ENCODE measurements around the gene AQP11.
"Not testable (repeated sequence)": the region's sequence is repeated elsewhere in the genome, so short reads cannot be mapped to it uniquely, and the experiment has no call there.

Gene AQP11, protein sequence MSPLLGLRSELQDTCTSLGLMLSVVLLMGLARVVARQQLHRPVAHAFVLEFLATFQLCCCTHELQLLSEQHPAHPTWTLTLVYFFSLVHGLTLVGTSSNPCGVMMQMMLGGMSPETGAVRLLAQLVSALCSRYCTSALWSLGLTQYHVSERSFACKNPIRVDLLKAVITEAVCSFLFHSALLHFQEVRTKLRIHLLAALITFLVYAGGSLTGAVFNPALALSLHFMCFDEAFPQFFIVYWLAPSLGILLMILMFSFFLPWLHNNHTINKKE

DNA sequence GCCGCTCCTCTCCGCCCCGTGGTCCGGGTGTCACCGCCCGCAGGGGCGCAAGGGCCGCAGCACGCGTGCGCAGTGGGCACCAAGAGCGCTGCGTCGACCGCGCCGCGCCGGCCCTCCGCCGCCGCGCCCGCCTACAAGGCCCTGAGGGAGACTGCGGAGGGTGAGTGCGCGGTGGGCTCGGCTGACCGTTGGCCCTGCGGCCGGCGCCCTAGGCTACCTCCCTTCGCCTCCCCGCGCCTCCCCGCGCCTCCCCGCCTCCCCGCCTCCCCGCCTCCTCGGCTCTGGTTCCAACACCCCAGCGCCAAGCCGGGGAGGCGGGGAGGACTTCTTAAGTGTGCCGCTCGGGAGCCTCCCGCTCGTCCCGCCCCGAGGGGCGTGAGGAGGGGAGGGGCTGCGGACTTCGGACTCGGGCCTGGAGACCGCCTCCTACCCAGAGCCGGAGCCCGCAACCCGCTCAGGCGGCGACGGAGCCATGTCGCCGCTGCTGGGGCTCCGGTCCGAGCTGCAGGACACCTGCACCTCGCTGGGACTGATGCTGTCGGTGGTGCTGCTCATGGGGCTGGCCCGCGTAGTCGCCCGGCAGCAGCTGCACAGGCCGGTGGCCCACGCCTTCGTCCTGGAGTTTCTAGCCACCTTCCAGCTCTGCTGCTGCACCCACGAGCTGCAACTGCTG is at the start of gene AQP11:
AQP11 (plus strand) TSS at position 433 of the 673 bp plus-strand sequence; CDS start at position 473, 40 bp downstream.
- DNase-seq, result peak; percentile 30

DNA sequence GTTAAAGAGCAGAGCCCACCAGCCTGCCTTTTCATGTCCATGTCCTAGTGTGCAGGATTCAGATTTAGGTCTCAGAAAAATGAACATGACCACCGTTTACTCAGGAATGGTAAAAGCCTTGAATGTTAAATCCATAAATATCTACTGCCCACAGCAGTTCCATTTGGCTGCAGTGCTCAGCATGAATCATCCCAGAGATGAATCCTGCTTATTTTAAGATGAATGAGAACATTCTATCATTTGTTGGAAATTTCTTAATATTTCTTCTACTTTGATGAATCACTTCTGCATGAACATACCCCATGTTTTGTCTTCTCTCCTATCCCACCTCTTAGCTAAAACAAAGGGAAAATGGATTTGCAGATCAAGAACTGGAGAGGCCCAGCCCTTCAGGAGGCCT is 47.5 kb upstream of the AQP11 start:
- DNase-seq, result no peak

DNA sequence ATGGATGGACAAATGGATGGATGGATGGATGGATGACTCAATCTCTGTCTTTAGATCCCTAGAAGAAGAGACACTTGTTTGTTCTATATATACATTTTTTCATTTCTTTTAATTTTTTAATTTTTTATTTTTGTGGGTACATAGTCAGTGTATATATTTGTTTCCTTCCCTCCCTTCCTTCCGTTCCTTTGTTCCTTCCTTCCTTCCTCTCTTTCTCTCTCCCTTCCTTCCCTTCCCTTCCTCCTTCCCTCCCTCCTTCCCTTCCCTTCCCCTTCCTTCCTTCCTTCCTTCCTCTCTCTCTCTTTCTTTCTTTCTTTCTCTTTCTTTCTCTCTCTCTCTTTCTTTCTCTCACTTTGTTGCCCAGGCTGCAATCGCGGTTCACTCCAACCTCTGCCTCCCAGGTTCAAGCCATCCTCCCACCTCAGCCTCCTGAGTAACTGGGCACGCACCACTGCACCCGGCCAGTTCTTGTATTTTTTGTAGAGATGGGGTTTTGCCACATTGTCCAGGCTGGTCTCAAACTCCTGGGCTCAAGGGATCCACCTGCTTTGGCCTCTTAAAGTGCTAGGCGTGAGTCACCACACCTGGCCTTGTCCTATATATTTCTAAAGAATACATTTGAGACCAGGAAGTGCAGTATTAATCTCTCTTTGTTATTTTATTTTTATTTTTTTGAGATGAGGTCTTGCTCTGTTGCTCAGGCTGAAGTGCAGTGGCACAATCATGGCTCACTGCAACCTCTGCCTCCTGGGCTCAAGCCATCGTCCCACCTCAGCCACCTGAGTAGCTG is 42.5 kb upstream of the AQP11 start:
- DNase-seq, result no peak

DNA sequence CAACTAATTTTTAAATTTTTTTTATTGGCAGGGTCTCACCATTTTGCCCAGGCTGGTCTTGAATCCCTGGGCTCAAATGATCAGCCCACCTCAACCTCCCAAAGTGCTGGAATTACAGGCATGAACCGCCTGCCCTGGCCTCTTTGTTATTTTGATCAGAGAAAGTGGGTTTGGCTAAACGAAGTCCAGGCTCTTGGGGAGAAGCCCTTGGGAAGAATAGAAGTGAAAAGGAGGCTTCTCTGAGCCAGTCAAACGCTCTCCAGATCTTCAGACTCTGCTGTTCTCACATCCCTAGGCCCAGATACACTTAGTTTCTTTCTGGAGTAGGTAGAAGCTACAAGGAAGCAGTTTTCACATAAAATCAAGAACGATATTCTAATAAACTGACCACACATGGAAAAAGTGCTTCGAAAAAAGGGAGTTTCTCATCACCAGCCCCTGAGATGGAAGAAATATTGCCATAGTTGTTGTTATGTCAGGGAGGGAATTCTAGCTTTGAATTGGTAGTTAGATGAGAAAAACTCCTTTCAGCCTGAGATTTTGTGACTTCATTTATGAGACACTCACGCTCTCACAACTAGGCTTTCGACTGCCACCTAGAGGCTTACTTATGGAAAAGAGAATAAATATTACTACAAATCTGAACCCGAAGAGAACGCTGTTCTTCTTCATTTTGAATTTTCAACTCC is 41.7 kb upstream of the AQP11 start:
- DNase-seq, result no peak

DNA sequence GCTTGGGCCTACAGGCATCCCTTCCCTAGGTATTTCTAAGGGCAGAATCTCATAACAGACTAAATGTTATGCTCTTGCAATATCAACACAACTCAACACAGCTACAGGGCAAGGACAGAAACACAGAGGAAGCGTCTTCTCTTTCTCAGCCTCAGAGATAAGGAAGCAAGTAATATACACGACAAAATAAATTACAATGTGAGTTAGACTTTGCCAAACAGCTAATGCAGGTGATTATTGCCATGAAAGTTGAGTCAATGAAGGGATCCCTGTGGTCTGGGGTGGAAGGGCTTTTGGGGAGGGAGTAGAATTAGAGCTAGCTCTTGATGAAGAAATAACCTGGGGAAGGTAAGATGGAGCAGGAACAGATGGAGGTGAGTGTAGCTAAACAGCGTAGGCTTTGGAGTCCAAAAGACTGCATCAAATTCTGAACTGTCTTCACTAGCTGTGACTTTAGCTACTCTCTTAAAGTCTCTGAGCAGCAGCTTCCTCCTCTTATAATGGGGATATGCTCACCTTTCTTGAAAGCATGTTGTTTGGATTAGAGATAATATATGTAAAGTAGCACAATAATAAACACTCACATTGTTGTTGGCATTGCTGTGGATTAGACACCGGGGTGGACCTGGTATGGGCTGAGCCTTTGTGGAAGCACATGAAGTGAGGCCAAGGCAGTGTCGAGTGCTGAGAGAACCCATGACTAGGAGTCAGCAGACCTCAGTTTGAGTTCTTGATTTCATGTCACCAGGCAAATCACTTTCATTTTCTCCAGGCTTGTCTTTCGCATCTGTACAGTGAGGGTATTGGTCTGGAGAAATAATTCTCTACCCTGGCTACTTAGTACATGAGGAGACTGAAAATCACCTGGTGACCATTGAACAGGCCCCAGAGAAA is 41.0 kb upstream of the AQP11 start:
- DNase-seq, result no peak

DNA sequence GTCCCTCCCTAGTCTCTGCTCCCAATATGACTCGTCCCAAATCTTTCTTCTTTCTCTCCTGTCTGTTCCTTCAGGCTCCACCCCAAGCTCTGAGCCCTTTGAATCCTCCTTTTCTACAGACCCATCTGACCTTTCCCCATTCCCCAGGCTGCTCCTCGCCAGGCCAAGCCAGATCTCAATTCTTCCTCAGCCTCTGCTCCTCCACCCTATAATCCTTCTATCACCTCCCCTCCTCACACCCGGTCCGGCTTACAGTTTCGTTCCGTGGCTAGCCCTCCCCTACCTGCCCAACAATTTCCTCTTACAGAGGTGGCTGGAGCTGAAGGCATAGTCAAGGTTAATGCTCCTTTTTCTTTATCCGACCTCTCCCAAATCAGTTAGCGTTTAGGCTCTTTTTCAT is 38.3 kb upstream of the AQP11 start:
- not testable (repeated sequence) for DNase-seq

DNA sequence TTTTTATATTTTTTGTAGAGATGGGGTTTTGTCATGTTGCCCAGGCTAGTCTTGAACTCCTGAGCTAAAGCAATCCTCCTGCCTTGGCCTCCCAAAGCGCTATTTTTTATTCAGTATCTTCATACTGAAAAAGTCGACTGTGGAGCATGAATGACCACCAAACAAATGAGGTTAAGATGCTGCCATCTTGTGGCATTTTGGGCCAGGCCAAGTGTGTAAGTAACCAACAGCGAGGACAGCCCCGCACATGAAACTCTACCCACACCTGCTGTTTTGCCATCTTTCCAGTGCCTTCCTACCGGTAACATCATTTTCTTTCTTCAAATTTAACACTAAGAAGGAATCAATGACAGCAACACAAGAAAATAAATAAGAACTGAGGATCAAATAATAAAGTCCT is 32.2 kb upstream of the AQP11 start:
- no peak for DNase-seq

DNA sequence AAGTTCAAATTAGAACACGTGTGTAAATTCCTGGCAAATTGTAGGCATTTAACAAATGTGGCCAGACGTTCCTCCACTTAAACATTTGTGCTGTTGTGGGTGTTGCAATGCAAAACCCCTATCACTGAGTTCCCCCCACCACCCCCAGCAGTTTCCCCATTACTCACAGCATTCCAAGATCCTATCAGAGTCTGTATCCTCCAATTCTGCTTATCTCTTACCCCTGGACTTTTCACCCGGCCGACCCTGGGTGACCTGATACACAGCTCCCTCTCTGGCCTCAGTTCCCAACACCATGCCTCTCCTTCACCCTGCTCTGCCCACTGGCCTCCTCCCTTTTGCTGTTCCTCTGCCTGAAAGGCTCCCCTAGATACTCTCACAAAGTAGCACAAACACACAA is 31.4 kb upstream of the AQP11 start:
- no peak for DNase-seq

DNA sequence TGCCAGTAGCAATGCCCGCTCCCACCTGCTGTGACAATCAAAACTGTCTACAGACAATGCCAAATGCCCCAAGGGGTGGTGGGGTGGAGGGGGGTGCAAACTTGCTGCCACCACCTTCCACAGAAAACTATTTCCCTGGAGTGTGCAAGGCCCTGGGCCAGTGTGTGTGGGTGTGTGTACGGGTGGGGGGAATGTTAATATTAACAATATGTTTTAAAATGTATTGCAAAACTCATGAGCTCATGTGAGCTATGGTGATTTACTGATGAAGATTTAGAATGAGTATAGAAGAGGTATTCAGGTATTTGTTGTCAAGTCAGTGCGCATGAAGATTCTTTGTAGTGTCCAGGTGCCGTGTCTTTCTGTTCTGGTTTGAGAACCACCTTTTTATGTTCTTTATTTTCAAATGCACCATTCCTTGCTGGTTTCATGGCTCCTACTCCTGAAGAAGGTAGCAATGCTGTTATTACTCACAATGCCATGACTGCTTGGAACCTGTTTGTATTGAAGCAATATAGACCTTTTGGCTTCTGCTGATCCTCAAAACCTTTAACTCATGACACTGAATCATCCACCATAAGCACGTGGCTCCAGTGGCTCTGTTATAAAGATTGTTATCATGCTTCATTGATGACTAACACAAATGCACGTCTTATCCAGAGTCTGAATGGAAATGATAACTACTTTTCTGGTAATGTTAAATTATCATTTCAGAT is 29.9 kb upstream of the AQP11 start:
- no peak for DNase-seq

DNA sequence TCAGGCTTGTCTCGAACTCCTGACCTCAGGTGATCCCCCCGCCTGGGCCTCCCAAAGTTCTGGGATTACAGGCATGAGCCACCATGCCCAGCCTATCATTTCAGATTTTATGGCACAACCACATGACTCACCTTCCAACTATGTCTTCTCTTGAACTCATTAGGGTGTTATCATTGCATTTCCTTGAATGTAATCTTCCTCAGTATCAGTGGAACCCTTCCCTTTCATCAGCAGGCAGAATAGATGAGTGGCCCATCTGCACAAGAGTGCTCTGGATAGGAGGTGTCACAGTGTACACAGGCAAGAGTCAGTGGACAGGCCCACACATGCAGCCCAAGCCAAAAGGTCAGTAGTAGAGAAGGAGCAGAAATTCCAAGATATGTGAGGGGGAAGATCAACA is 29.1 kb upstream of the AQP11 start:
- DNase-seq, result no peak

DNA sequence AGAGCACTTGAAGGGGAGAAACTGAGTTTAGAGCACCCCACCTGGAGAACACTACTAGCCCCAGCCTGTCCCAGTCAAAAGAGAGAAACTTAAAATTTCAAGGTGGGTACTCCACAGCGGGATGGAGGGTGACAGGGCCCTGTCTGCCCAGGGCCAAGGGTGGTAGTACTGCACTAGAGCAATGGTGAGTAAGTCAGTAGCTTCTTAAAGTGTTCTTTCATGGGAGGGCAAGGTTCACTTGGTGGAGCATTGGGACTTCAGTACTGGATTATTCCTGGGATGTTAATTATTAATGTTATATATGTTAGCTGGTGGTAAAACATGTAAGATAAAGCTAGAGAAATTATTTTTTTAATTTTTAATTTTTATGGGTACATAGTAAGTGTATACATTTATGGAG is 28.5 kb upstream of the AQP11 start:
- DNase-seq, result no peak

DNA sequence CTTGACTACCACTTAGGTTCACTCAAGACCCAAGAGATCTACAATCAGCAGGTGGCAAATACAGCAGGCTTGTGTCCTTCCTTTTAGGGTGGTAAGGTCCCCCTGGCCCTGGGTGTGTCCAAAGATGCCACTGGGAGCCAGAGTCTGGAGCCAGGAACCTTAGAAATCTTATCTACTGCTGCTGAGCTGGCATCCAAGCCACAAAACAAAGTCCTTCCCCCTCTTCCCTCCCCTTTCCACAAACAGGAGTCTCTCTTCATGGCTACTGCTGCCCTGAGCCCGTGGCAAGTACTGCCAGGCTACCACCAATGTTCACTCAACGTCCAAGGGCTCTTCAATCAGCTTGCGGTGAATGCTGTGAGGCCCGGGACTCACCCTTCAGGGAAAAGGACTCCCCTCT is 21.4 kb upstream of the AQP11 start:
- DNase-seq, result no peak

DNA sequence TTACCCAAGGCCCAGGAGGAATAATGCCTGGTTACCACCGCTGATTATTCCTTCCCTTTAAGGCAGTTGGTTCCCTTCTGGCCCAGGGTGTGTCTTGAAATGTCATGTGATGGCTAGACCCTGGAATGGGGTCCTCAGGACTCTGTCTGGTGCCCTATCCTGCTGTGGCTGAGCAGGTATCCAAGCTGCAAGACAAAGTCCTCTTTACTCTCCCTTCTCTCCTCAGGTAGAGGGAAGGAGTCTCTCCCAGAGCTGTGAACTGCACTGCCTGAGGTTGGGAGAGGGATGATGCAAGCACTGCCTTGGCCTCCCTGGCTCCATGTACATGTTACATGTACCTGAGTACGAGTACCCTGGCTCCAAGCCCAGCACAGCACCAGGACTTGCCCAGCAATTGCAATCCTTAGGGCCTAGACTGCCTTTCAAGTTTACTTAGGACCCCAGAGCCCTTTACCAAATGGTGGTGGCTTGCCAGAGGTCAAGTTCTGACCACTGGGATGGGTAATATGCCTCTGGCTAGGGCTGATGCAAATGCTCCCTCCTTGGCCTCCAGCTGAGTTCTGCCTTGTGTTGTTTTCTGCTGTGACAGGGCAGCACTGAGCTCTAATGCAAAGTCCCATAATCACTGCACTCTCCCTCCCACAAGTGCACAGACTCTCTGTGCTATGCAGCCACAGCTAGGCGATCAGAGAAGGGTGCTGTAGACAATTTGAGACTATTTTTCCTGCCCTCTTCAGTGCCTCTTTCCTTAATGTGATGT is 20.7 kb upstream of the AQP11 start:
- DNase-seq, result no peak

DNA sequence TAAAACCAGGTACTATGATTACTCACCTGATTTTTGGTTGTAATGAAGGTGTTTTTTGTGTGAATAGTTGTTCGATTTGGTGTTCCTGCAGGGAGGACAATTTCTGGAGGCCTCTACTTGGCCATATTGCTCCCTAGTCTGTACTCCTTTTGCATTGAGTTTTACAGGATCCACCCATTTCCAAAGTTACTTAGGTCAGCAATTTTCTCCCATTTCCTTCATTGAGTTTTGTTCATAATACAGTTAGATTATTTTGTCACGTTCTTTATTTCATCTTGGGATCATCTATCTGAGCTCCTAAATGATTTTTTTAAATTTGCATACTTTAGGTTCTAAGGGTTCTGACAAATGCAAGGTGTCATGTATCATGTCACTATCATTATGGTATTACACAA is 20.1 kb upstream of the AQP11 start:
- DNase-seq, result no peak

DNA sequence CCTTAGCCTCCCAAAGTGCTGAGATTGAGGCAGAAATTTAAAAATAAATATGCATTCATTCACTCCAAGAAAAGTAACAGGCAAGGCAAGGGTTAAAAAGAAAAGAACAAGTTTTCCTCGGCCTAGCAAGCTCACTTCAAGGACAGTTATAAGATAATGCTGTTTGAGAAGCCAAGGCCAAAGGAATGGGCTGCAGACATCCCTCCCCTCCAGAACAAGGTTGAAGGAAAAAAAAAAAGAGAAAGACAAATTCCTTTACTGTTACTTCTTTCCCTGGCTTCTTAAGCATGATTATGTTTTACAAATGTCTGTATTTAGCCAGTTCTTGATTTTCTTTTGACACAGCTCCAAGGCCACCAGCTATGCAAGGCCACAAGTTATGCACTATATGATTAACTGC is 18.9 kb upstream of the AQP11 start:
- DNase-seq, result not testable (repeated sequence)

DNA sequence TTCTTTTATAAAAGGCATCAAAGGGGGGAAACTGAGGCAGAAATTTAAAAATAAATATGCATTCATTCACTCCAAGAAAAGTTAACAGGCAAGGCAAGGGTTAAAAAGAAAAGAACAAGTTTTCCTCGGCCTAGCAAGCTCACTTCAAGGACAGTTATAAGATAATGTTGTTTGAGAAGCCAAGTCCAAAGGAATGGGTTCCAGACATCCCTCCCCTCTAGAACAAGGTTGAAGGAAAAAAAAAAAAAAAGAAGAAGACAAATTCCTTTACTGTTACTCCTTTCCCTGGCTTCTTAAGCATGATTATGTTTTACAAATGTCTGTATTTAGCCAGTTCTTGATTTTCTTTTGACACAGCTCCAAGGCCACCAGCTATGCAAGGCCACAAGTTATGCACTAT is 14.3 kb upstream of the AQP11 start:
- not testable (repeated sequence) for DNase-seq

DNA sequence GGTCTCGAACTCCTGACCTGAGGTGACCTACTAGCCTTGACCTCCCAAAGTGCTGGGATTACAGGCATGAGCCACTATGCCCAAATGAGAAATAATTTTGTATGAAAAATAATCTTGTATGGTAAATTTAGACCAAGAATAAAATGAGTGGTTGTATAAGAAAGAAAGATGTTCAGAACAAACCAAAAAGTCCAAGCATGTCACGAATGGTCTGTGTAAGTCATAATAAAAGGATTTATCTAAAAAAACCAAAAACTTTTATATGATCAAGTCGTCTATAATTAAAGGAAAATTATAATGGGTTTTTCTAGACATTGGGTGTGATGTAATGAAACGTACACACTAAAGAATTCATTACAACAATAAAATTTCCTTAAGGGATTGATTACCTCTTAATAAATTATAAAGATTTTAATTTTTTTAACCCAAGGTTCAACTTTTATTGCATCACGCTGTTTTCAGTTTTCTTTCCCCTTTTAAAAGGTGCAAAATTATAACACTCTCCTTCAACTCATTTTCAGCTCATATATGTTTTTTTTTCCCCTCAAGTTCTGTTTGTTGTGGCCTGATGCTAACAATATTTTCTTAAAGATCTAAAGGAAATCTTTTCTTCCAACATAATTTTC is 8.9 kb upstream of the AQP11 start:
- no peak for DNase-seq

DNA sequence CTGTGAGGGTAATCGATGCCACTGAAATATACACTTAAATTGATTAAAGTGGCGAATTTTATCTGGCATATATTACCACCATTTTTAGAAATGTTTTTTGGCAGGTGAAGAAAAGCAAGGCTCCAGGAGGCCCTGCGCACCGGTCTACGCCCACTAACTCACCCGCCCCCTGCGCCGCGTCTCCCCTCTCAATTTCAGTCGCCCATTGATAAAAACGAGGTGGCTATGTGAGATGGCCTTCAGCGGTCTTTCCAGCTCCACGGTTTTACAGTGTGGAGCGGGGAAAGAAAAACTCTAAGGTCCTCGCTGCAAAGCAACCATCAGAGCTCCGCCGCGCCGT is 602 bp upstream of the AQP11 start:
- DNase-seq, result no peak

DNA sequence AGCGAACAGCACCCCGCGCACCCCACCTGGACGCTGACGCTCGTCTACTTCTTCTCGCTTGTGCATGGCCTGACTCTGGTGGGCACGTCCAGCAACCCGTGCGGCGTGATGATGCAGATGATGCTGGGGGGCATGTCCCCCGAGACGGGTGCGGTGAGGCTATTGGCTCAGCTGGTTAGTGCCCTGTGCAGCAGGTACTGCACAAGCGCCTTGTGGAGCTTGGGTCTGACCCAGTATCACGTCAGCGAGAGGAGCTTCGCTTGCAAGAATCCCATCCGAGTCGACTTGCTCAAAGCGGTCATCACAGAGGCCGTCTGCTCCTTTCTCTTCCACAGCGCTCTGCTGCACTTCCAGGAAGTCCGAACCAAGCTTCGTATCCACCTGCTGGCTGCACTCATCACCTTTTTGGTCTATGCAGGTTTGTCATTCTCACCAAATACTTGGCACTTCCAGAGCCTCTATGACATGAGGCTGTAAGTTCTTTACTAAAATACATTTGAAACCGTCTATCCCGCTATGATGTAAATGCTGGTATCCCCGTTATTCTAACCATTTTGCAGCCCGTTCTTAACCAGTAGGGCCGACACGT is 535 bp downstream of the AQP11 start:
- no peak for DNase-seq

DNA sequence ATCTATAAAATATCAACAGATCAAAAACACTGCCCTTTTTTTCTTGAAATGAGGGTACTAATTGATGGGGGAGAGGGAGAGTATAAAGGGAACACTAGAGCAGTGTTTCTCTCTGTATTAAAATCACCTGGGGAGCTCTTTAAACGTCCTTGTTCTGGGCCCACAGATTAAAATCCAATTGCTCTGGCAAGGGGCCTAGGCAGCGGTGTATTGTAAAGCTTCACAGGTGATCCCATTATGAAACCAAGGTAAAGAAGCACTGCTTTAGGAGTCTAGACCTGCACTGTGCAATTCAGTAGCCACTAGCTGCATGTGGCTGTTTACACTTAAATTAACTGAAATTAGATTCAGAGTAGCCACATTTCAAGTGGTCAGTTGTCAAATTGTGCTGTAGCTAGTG is 3.0 kb downstream of the AQP11 start:
- DNase-seq, result no peak

All from activated CD4-positive, alpha-beta T cell treated with anti-CD3 and anti-CD28 coated beads for 1 hour (primary cell).